Hair follicle dermal papilla cell (primary cell): ENCODE data around the gene SF3A2. TPM values are rescaled to one million over a fixed set of nuclear protein-coding genes. Genes with fewer than 3 reads are reported as not detected.

Source experiments
- small RNA-seq: library from RNA; depleted of rRNA; stranded (forward); fragments of <200 nt; gene quantifications from one replicate; pipeline ENCODE3, GENCODE V24; 2012
- total RNA-seq: library from RNA; depleted of rRNA; stranded (reverse); fragments of >200 nt; gene quantifications from 2 replicates; pipeline ENCODE4 v1.2.3, GENCODE V29; 2012

Gene SF3A2, protein sequence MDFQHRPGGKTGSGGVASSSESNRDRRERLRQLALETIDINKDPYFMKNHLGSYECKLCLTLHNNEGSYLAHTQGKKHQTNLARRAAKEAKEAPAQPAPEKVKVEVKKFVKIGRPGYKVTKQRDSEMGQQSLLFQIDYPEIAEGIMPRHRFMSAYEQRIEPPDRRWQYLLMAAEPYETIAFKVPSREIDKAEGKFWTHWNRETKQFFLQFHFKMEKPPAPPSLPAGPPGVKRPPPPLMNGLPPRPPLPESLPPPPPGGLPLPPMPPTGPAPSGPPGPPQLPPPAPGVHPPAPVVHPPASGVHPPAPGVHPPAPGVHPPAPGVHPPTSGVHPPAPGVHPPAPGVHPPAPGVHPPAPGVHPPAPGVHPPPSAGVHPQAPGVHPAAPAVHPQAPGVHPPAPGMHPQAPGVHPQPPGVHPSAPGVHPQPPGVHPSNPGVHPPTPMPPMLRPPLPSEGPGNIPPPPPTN
- 20.9 and 33.6 TPM in 2 replicates for total RNA-seq

DNA sequence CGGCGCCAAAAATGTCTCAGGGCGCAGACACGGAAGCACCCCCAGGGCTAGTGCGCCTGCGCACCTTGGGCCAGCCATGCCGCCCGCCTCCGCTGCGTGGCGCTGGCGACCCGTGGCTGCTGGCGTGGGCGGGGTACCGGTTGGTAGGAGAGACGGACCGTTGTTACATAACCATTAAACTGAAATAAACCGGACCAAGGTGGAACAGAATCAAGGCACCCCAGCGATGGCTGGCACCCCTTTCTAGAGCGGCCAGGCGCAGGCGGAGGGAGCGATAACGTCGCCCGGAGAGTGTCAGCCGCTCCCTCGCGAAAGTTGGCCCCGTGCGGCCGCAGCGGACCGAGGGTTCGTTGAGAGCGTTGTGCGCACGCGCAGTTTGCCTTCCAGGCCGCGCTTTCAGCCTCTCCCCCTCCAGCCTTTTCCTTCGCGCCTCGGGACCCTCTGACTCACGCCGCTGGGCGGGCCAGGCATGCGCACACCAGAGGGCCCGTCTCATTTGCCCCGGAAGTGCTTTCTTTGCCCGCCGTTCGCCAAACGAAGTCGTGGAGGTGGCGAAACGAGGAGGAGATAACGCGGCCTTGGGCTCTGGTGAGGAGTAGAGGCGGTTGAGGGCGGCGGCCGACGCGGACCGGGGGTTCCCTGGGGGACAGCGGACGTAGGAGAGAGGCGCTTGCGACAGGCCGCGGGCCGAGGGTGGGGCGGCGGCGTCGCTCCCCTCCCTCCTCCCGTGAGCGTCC is at the start of gene SF3A2, which contains the start of gene PLEKHJ1:
TSS of gene SF3A2 (plus strand) at position 511 of the 737 bp plus-strand sequence. CDS start 6,595 bp downstream, outside the sequence.
TSS of gene PLEKHJ1 (minus strand) at position 16 of the 737 bp plus-strand sequence. CDS start 81 bp downstream, outside the sequence.

DNA sequence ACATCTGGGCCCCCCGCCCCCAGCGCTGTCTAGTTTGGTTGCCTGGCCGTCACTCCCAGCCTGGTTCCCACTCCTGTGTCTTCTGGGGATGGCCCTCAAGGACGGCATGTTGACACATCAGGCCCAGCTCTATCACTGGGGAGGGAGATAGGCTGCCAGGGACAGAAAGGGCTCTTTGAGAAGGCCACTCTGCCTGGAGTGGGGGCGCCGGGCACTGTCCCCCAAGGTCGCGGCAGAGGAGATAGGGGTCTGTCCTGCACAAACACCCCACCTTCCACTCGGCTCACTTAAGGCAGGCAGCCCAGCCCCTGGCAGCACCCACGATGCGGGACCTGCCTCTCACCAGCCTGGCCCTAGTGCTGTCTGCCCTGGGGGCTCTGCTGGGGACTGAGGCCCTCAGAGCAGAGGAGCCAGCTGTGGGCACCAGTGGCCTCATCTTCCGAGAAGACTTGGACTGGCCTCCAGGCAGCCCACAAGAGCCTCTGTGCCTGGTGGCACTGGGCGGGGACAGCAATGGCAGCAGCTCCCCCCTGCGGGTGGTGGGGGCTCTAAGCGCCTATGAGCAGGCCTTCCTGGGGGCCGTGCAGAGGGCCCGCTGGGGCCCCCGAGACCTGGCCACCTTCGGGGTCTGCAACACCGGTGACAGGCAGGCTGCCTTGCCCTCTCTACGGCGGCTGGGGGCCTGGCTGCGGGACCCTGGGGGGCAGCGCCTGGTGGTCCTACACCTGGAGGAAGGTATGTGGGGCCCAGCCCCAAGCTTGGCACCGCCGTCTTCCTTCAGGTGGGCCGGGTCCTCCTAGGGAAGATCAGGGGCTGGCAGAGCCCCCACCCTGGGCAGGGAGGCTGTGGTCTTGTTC is 12.6 kb downstream of the SF3A2 start, which contains the start of gene AMH:
TSS of gene AMH (plus strand) at position 314 of the 857 bp plus-strand sequence. CDS start at position 324, 10 bp downstream.

DNA sequence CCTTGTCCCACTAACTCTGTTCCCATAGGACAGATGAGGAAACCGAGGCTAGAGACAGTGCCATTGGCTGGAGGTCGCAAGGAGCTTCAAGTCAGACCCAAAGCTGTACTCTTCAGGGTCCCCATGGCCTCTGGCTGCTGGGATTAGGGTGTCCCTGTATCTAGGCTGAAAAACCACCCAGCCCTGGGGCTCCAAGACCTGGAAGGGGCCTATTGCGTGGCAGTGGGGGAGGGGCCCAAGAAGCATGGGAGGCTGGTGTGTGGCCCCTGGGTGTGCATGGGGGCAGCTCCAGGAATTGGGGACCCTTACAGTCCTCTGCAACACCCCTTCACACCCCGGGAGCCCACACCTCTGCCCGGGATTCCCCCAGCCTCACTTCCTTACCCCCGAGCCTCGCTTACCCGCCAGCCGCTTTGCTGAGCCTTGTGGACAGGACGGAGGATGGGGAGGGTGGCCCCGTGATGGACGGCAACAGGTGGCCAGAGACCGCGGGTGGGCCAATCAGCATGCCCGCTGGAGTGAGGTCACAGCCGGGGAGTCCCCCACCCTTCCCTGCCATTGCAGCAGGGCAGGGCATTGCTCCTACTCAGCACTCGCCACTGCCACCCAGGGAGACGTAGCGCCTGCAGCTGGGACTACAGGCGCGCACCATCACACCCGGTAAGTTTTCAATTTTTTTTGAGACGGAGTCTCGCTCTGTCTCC is 19.5 kb downstream of the SF3A2 start, which contains the start of gene JSRP1:
TSS of gene JSRP1 (minus strand) at position 436 of the 704 bp plus-strand sequence. CDS start 1,103 bp downstream, outside the sequence.

DNA sequence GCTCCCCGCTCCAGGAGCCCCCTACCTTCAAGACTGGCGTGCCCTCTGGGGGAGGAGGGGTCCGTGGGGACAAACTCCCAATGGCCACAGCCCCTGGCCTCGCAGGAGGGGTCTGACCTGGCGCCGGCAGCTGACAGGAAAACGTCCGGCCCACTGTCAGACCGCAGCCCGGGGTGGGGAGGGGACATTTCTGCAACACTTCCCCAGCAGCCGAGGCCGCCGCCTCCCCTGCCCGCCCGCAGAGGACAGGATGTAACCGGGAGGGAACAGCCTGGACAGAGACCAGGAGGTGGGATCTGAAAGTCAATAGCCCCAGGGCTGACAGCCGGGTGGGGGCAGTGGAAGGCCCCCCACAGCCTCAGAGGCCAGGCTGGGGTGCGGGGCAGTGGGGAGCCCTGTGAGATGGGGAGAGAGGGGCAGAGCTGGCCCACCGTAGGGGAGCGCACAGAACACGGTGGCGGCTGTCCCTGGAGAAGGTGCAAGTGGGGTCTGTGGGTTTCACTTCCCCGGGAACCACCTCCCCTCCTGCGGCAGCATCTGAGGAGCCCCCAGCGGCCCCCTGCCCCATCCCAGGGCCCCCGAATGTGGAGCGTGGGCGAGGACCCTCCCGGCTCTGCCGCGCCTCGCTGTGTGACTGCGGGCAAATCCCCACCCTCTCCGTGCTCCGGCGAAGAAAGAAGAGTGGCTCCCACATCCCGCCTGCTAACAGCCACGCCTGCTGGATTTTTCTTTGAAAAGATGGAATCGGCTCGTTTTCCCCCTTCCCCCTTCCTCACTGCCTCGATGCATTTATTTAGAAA is 45.6 kb downstream of the SF3A2 start, which contains the start of gene PEAK3:
TSS of gene PEAK3 (minus strand) at position 114 of the 800 bp plus-strand sequence. CDS start 1,244 bp downstream, outside the sequence.

Small RNA genes within 50 kb of the gene (small RNA-seq; reads per million reads assigned to genes)
- not detected for gene MIR1227

Other genes starting within 250 kb of the SF3A2 start
- 74.3 and 79.5 TPM in 2 replicates for gene BTBD2, start 221.1 kb upstream of the SF3A2 start, total RNA-seq
- 64.0 and 65.4 TPM in 2 replicates for gene MKNK2, start 185.6 kb upstream of the SF3A2 start, total RNA-seq
- gene MOB3A, start 140.5 kb upstream of the SF3A2 start, total RNA-seq: 65.2 and 66.1 TPM in 2 replicates
- 1.7 and 2.6 TPM in 2 replicates for gene IZUMO4, start 139.9 kb upstream of the SF3A2 start, total RNA-seq
- 146 and 181 TPM in 2 replicates for gene AP3D1, start 85.3 kb upstream of the SF3A2 start, total RNA-seq
- 5.2 and 8.3 TPM in 2 replicates for gene DOT1L, start 72.9 kb upstream of the SF3A2 start, total RNA-seq
- gene PLEKHJ1, start 495 bp upstream of the SF3A2 start, total RNA-seq: 33.8 and 37.4 TPM in 2 replicates
- 1.6 and 2.1 TPM in 2 replicates for gene AMH, start 12.5 kb downstream of the SF3A2 start, total RNA-seq
- gene JSRP1, start 19.6 kb downstream of the SF3A2 start, total RNA-seq: not detected in 2 replicates
- under 0.01 TPM in 1 of 2 replicates, not detected in the other for gene PEAK3, start 45.4 kb downstream of the SF3A2 start, total RNA-seq
- not detected in 2 replicates for gene LINGO3, start 71.3 kb downstream of the SF3A2 start, total RNA-seq
- 50.0 and 52.1 TPM in 2 replicates for gene LSM7, start 91.8 kb downstream of the SF3A2 start, total RNA-seq
- gene SPPL2B, start 91.9 kb downstream of the SF3A2 start, total RNA-seq: 29.3 and 36.0 TPM in 2 replicates
- under 0.01 TPM in 1 of 2 replicates, not detected in the other for gene TMPRSS9, start 123.4 kb downstream of the SF3A2 start, total RNA-seq
- gene TIMM13, start 190.8 kb downstream of the SF3A2 start, total RNA-seq: 32.5 and 33.1 TPM in 2 replicates
- 41.1 and 44.9 TPM in 2 replicates for gene LMNB2, start 220.1 kb downstream of the SF3A2 start, total RNA-seq
- gene GADD45B, start 239.3 kb downstream of the SF3A2 start, total RNA-seq: 84.1 and 91.1 TPM in 2 replicates